HG03097 (cell line): ENCODE measurements around the gene BABAM2.

Experiments used
- ATAC-seq: cut with Tn5 transposase; IDR thresholded peaks from one replicate; pipeline ENCODE4 v1.9.1; 2021; ENCODE audit not compliant: unreplicated experiment, low FRiP score

BABAM2 gene

DNA sequence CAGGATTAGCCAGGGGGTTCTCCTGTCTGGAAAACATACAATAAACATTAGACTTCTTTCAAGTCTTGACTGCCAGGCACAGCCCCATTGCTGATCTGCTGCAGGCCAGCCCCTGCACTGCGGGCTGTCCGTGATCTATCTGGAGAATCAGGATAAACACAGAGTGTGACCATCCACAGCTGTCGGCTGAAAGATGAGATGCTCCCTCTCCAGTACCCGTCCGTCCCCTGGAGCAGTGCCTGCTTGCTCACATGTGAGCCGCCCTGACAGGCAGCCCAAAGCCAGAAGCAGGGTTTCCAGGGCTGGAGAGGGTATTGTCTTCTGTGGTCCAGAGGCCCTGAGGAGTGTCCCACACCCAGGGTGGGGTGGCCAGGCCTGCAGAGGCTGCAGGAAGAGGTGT is 456.1 kb downstream of the BABAM2 start:
- ATAC-seq, result no peak

DNA sequence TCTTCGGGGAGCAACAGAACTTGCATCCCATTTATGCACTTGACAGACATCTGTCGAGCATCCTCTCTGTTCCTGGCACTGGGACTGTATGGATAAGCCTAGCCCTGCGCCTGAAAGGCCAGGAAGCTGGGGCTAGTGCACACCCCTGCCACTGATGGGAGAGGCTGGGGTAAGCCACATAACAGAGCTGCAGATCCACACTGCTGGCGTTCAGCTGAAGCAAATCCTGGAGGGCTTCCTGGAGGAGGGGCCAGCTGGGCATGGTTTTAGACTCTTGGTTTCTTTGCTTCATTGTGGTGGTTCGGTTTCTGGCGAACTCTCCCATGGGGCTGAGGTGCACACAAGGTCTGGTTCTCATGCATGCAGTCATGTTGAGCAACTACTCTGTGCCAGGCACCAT is 456.7 kb downstream of the BABAM2 start:
- ATAC-seq, result no peak

- no peak for ATAC-seq
Measured at GRCh38 chr2:28347596-28347995, 457.1 kb downstream of the BABAM2 start.

DNA sequence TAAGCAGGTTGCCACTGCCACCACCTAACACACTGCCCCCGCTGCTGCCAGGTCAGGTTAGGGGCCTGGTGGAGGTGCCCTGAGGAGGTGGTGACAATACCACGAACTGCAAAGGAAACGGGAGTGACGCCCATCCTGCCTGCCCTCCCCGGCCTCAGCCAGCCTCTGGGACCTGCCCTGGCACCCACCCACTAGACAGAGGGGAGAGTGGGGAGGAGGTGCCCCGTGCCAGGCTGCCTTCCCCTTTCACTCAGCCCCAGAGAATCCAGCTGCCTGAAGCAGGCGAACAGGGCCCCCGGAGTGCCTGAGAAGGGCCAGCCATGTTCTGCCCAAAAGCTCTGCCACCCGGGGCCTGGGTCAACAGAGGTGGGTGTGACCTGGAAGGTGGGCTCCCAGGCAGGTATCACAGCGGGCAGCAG is 457.6 kb downstream of the BABAM2 start:
- no peak for ATAC-seq

- ATAC-seq, result no peak
Measured at GRCh38 chr2:28348921-28349320, 458.4 kb downstream of the BABAM2 start.

- ATAC-seq, result no peak
Measured at GRCh38 chr2:28349546-28350165, 459.1 kb downstream of the BABAM2 start.

- ATAC-seq, result no peak
Measured at GRCh38 chr2:28350196-28350595, 459.7 kb downstream of the BABAM2 start.

DNA sequence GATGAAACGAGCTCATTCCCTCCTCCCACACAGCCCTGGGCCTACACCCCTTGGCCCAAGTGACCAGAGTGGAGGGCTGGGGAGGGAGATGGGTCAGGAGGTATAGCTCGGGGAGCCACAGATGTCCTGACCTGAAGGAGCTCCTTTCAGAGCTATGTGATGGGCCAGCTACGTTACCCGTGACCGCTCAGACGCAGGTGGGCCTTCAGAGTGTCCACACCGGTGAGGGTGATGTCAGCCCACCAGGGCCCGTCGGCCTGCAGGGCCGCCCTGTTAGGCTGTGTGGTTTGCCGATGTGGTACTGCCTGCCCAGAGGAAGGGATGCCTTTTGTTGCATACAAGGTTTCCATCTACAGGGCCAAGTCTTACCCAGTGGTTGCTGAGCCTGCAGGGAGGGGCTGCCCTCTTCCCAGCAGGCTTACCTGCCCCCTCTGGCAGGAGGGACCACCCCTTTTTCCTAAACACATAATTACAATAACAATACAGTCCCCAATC is 460.3 kb downstream of the BABAM2 start:
- ATAC-seq, result no peak

DNA sequence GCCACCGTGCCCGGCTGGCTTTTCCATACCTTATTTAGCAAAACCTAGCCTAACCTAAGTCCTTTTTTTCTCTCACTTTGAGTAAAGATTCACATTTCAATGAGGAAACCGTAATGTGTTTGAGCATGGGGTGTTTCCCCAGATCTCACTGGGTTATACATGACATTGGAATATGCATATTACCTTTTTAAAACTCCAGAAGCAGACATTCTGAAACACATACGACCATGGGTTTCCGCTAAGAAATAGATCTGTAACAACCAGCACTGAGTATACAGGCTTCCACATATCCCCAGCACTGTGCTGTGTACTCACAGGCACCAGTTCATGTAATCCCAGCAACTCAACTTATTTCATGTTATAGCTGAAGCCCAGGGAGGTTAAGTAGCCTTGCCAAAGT is 461.1 kb downstream of the BABAM2 start:
- ATAC-seq, result no peak

DNA sequence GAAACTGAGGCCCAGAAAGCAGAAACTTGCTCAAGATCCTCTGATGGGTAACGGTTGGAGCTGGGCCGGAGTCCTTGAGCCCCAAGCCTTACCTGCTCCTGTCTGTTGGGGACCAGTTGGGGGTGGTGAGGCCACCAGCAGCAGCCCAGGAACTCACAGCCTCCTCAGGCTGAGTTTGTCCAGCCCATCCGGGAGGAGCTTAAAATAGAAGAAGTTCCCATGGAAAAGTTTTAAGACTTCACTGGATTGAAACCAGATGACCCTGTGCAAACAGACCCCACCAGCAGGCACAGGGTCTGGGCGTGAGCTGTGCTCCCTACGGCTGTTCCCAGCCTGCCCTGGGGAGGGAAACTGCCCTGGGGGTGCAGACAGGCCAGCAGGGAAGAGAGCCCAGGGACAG is 461.6 kb downstream of the BABAM2 start:
- ATAC-seq, result no peak

GRCh38 chr2:28352610-28353195 is 462.2 kb downstream of the BABAM2 start:
- ATAC-seq, result no peak

DNA sequence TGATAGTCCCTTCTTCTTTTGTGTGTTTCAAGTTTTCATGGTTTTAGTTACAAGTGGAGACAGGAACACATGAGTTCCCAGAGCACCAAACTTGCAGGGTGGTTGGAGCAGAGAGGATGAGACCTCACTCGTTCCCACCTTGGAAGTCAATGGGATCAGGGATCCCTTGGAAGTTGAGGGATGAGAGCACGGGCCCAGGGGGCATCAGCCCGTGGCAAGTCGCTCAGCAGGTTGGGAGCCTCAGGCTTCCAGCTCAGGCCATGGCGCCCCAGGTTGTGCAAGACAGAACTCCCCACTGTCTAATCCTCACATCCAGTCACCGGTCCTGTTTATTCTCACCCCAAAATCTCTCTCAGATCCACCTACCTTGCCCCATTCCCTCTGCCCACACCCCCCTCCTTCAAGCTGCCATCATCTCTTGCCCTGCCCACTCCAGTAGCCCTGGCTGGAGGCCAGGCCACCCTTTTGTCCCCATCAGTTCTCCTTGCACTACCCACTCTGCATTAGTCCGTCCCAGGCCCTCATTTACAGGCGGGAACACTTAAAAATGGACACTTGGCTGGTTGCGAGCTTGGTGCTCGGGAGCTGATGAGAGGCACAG is 464.5 kb downstream of the BABAM2 start:
- no peak for ATAC-seq

DNA sequence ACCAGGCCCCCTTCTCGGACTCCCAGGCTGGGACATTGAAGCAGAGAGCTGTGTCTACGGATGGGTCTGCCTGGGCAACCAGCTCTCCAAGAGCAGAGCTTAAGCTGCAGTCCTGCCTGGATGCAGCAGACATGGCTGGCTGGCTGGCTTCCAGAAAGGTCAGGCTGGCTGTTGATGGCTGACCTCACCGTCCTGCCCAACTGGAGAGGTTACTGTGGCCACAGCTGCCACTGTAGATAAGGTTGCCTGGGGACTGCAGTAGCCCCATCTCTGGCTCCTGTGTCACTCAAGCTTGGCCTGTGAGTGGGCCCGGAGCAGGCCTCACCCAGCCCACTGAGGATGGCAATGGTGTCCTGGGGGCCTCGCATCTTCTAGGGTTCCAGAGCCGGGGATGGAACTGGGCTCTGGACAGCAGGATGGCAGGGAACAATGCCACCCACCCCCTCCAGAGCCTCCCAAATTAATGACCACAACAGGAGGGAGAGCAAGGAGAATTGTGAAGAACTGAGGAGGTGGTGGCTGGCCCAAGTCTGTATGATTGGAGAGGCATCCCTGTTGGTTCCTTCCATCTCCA is 465.1 kb downstream of the BABAM2 start:
- ATAC-seq, result no peak

- ATAC-seq, result no peak
Measured at GRCh38 chr2:28356095-28356911, 465.8 kb downstream of the BABAM2 start.

GRCh38 chr2:28357055-28357454 is 466.5 kb downstream of the BABAM2 start:
- no peak for ATAC-seq

GRCh38 chr2:28357948-28358667 is 467.6 kb downstream of the BABAM2 start:
- no peak for ATAC-seq

- no peak for ATAC-seq
Measured at GRCh38 chr2:28358668-28359201, 468.2 kb downstream of the BABAM2 start.

- peak; percentile 62 for ATAC-seq
Measured at GRCh38 chr2:28359222-28360057, 468.9 kb downstream of the BABAM2 start.

DNA sequence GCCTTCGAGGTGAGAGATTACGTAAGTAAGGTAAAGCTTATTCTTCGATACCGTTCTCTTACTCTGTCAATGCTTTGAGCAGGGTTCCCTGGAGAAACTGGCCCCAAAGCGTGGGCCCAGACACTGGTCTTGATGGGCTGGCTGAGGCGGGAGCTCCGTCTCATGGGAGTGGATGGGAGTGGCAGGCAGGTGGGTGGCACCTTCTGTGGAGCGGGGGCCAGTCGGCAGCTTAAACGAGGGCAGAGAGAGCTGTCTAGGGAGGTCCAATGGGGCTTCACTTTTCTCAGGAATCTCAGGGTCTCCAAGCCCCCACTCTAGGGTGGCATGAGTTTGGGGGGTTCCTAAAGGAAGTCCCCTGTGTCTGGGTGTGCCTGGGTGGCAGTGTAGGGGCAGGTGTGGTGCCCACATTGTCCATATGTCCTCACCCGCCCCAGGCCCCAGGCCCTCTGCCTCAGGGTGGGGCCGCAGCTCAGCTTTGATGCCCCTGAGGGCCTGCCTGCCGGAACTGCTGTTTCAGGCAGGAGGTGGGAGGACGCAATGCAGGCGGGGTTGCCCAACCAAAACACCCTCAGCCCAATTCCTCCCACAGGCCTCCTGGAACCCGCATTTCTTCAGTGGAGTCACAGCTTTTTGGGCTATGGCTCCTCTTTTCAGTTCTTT is 469.7 kb downstream of the BABAM2 start:
- ATAC-seq, result no peak
